K562 (cell line): ENCODE results near the gene NFKBIB. TPM values are rescaled to one million over a fixed set of nuclear protein-coding genes. Genes with fewer than 3 reads are reported as not detected.
A peak's percentile ranks its signal among the peaks of the same experiment; 100 is the strongest.

ENCODE experiments used
- ARID1B ChIP-seq: fragments of 450-650 bp; IDR thresholded peaks from 2 replicates; pipeline ENCODE4 v1.6.1; 2016; ENCODE audit warnings: antibody characterized with exemption, mild to moderate bottlenecking, inconsistent platforms
- BHLHE40 ChIP-seq: IDR thresholded peaks from 2 replicates; pipeline ENCODE4 v1.6.1; 2011; ENCODE audit warnings: low read length, improper control_type of control experiment
- CHCHD3 ChIP-seq: fragments of 250-450 bp; sonication (Bioruptor Pico); IDR thresholded peaks from 2 replicates; pipeline ENCODE4 v2.1.2; 2022; ENCODE audit warnings: mild to moderate bottlenecking
- ETV5 ChIP-seq: sonication (generic); formaldehyde crosslinking; IDR thresholded peaks from 2 replicates; pipeline ENCODE4 v1.4.0; 2020; ENCODE audit warnings: low read depth, mild to moderate bottlenecking, missing genetic modification reagents
- GTF2F1 ChIP-seq: IDR thresholded peaks from 2 replicates; pipeline ENCODE4 v1.6.1; 2011; ENCODE audit warnings: low read depth, low read length, improper control_type of control experiment
- HMGN3 ChIP-seq: IDR thresholded peaks from 2 replicates; pipeline ENCODE4 v1.6.1; 2011; ENCODE audit warnings: borderline replicate concordance, low read depth, mild to moderate bottlenecking, mixed read lengths, low read length; ENCODE audit not compliant: insufficient read length; ENCODE audit errors: extremely low read depth
- NELFE ChIP-seq: IDR thresholded peaks from 2 replicates; pipeline ENCODE4 v1.6.1; 2011; ENCODE audit warnings: mild to moderate bottlenecking; ENCODE audit not compliant: insufficient read depth, insufficient read length
- NFXL1 ChIP-seq: fragments of 450-650 bp; formaldehyde crosslinking; IDR thresholded peaks from 2 replicates; pipeline ENCODE4 v1.4.0; 2021; ENCODE audit warnings: mild to moderate bottlenecking
- NONO ChIP-seq, 2 experiments: fragments of 200-400 bp in 1 of 2; fragments of 450-650 bp in 1 of 2; formaldehyde crosslinking in 1 of 2; IDR thresholded peaks; 2 replicates each; pipeline ENCODE4 v1.6.1; 2017; ENCODE audit warnings: low read depth in 2 of 2, mild to moderate bottlenecking in 2 of 2, moderate library complexity in 2 of 2, low read length in 1 of 2
- PRPF4 ChIP-seq: fragments of 200-400 bp; formaldehyde crosslinking; IDR thresholded peaks from one replicate; pipeline ENCODE4 v1.6.1; 2017; ENCODE audit warnings: low read length, low read depth, mild to moderate bottlenecking; ENCODE audit not compliant: insufficient read depth, poor library complexity, severe bottlenecking
- PURB ChIP-seq: sonication (generic); formaldehyde crosslinking; IDR thresholded peaks from 2 replicates; pipeline ENCODE4 v1.9.0; 2021; ENCODE audit warnings: low read depth, mild to moderate bottlenecking, missing genetic modification reagents
- TBP ChIP-seq: optimal IDR thresholded peaks from 2 replicates; pipeline ENCODE3; 2011; ENCODE audit warnings: low read depth, low read length, improper control_type of control experiment
- ZNF143 ChIP-seq: sonication (generic); formaldehyde crosslinking; IDR thresholded peaks from 2 replicates; pipeline ENCODE4 v1.9.0; 2022; ENCODE audit warnings: mild to moderate bottlenecking, missing genetic modification reagents
- ZNF175 ChIP-seq: fragments of 200-800 bp; sonication (Bioruptor generic); IDR thresholded peaks from 2 replicates; pipeline ENCODE4 v1.6.1; 2016; ENCODE audit warnings: low read depth, mild to moderate bottlenecking, missing genetic modification characterization, missing compliant biosample characterization
- ZNF324 ChIP-seq: fragments of 250-450 bp; sonication (Bioruptor Pico); IDR thresholded peaks from 2 replicates; pipeline ENCODE4 v1.4.0; 2020; ENCODE audit warnings: mild to moderate bottlenecking
- ZNF41 ChIP-seq: fragments of 250-450 bp; sonication (Bioruptor Pico); conservative IDR thresholded peaks from 2 replicates; pipeline ENCODE4 v1.4.0; 2020; ENCODE audit warnings: mild to moderate bottlenecking
- ZNF507 ChIP-seq: conservative IDR thresholded peaks from 2 replicates; pipeline ENCODE4 v1.6.1; 2017; ENCODE audit warnings: missing genetic modification characterization, missing compliant biosample characterization
- ZNF586 ChIP-seq: fragments of 450-650 bp; formaldehyde crosslinking; conservative IDR thresholded peaks from 2 replicates; pipeline ENCODE4 v1.4.0; 2020; ENCODE audit warnings: mild to moderate bottlenecking, moderate library complexity
- ZSCAN29 ChIP-seq: fragments of 450-650 bp; IDR thresholded peaks from 2 replicates; pipeline ENCODE4 v1.6.1; 2017
- polyA plus RNA-seq, 8 experiments: library from polyadenylated mRNA; depleted of rRNA in 4 of 8; stranded (reverse) in 5 of 8; unstranded in 3 of 8; fragments of >200 nt; fragmentation: Nextera tagmentation in 2 of 8; fragmentation: Illumina TruSeq in 1 of 8; extraction: Ambion mirVana in 2 of 8; extraction: Trizol in 1 of 8; gene quantifications; 2 replicates each; pipeline versions ENCODE4 v1.2.1 to v1.2.3, GENCODE V29; 2011 to 2014; ENCODE audit warnings: inconsistent platforms in 1 of 8, missing spikeins in 1 of 8
- total RNA-seq, 7 experiments: library from RNA; depleted of rRNA in 6 of 7; stranded (reverse); fragments of >200 nt in 6 of 7; fragmentation: Illumina TruSeq in 2 of 7; extraction: Trizol in 2 of 7; gene quantifications; 2 replicates each; pipeline versions ENCODE4 v1.2.1 to v1.2.3, GENCODE V29; 2011 to 2021; ENCODE audit warnings: low replicate concordance in 1 of 7
- TF ChIP-seq, protein P1 (sequence below): fragments of 450-650 bp; formaldehyde crosslinking; conservative IDR thresholded peaks from 2 replicates; pipeline ENCODE4 v1.4.0; 2022; ENCODE audit warnings: mild to moderate bottlenecking, missing genetic modification characterization
- TF ChIP-seq, protein P2 (sequence below): fragments of 250-450 bp; sonication (Bioruptor Pico); IDR thresholded peaks from 2 replicates; pipeline ENCODE4 v1.4.0; 2020; ENCODE audit warnings: mild to moderate bottlenecking, moderate library complexity
- TF ChIP-seq, protein P3 (sequence below): sonication (generic); formaldehyde crosslinking; IDR thresholded peaks from 2 replicates; pipeline ENCODE4 v1.8.0; 2022; ENCODE audit warnings: missing genetic modification reagents, mild to moderate bottlenecking, moderate library complexity, borderline replicate concordance
- TF ChIP-seq, protein P4 (sequence below): fragments of 450-650 bp; IDR thresholded peaks from 2 replicates; pipeline ENCODE4 v1.6.1; 2016

The NFKBIB gene
- total and polyA plus RNA-seq, 9 of the 15 experiments (the other 6 are each of a cell fraction or from before 2014, with no cell fraction given), result 1.5 to 44.9 (median 10.4) TPM

DNA sequence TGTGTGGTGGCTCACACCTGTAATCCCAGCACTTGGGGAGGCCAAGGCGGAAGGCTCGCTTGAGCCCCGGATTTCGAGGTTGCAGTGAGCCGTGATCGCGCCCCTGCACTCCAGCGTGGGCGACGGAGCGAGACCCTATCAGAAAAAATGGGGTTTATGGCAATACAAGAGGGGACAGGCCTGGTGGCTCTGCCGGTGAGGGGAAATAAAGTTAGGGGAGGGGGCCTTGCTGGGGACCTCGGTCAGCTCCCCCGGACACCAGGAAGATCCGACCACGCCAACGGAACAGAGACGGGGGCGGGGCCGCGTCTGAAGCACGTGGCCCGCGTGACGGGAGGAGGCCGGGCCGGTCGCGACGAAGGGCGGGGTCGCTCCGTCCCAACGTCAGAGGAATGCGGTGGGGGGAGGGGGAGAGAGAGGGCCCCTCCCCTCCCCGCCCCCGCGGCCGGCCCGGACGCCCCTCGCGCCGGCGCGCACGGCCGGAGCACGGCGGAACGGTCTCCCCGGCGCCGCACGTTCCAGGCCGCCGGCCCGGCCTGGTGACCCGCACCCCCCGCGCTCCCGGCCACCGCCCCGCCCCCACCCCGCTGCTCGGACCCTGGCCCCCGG is 48.0 kb upstream of the NFKBIB start (continued):
- TF ChIP-seq, protein P1, sequence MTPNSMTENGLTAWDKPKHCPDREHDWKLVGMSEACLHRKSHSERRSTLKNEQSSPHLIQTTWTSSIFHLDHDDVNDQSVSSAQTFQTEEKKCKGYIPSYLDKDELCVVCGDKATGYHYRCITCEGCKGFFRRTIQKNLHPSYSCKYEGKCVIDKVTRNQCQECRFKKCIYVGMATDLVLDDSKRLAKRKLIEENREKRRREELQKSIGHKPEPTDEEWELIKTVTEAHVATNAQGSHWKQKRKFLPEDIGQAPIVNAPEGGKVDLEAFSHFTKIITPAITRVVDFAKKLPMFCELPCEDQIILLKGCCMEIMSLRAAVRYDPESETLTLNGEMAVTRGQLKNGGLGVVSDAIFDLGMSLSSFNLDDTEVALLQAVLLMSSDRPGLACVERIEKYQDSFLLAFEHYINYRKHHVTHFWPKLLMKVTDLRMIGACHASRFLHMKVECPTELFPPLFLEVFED (CRISPR knock-in tag), result no peak
- TF ChIP-seq, protein P2, sequence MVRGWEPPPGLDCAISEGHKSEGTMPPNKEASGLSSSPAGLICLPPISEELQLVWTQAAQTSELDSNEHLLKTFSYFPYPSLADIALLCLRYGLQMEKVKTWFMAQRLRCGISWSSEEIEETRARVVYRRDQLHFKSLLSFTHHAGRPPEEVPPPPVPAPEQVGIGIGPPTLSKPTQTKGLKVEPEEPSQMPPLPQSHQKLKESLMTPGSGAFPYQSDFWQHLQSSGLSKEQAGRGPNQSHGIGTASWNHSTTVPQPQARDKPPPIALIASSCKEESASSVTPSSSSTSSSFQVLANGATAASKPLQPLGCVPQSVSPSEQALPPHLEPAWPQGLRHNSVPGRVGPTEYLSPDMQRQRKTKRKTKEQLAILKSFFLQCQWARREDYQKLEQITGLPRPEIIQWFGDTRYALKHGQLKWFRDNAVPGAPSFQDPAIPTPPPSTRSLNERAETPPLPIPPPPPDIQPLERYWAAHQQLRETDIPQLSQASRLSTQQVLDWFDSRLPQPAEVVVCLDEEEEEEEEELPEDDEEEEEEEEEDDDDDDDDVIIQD (CRISPR knock-in tag), result no peak
- TF ChIP-seq ZNF175 (CRISPR knock-in tag) (no peak), NELFE (no peak), TBP (peak; percentile 11), NONO (IDR thresholded peaks at IDR 0.05; ENCODE audit: low read depth in 2 of 2, low read length in 1 of 2) (0 out of 4 replicates have a peak, but pooled peaks of 1 of the 2 experiments have one; percentile 27), NFXL1 (CRISPR knock-in tag) (no peak), PURB (CRISPR knock-in tag) (no peak), GTF2F1 (no peak), ZNF586 (CRISPR knock-in tag) (no peak), ZNF507 (no peak), ETV5 (CRISPR knock-in tag) (no peak), ZSCAN29 (no peak), CHCHD3 (CRISPR knock-in tag) (no peak), ARID1B (no peak; the same call in 1 of the 2 replicates), ZNF41 (CRISPR knock-in tag) (no peak), BHLHE40 (peak; percentile 93), ZNF143 (CRISPR knock-in tag) (no peak), HMGN3 (peak; percentile 95), ZNF324 (CRISPR knock-in tag) (peak; percentile 20; the same call in 1 of the 2 replicates), PRPF4 (no peak)
- TF ChIP-seq, protein P3, sequence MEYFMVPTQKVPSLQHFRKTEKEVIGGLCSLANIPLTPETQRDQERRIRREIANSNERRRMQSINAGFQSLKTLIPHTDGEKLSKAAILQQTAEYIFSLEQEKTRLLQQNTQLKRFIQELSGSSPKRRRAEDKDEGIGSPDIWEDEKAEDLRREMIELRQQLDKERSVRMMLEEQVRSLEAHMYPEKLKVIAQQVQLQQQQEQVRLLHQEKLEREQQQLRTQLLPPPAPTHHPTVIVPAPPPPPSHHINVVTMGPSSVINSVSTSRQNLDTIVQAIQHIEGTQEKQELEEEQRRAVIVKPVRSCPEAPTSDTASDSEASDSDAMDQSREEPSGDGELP (CRISPR knock-in tag), result peak; percentile 61; the same call in 1 of the 2 replicates
- TF ChIP-seq, protein P4, sequence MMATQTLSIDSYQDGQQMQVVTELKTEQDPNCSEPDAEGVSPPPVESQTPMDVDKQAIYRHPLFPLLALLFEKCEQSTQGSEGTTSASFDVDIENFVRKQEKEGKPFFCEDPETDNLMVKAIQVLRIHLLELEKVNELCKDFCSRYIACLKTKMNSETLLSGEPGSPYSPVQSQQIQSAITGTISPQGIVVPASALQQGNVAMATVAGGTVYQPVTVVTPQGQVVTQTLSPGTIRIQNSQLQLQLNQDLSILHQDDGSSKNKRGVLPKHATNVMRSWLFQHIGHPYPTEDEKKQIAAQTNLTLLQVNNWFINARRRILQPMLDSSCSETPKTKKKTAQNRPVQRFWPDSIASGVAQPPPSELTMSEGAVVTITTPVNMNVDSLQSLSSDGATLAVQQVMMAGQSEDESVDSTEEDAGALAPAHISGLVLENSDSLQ, result peak; percentile 40; the same call in 1 of the 2 replicates
